HEK293T (cell line): ENCODE measurements around the gene TARBP1.

Source experiments
- CTBP1 ChIP-seq: fragments of 450-650 bp; IDR thresholded peaks from 2 replicates; pipeline ENCODE4 v1.6.1; 2016; ENCODE audit warnings: borderline replicate concordance
- FOXA1 ChIP-seq: fragments of 450-650 bp; IDR thresholded peaks from 2 replicates; pipeline ENCODE4 v1.6.1; 2016; ENCODE audit warnings: mild to moderate bottlenecking
- FOXM1 ChIP-seq: fragments of 450-650 bp; IDR thresholded peaks from 2 replicates; pipeline ENCODE4 v1.6.1; 2017; ENCODE audit warnings: mild to moderate bottlenecking, borderline replicate concordance
- SUZ12 ChIP-seq: fragments of 450-650 bp; IDR thresholded peaks from 2 replicates; pipeline ENCODE4 v1.6.1; 2016; ENCODE audit warnings: mild to moderate bottlenecking
- ZNF384 ChIP-seq: fragments of 450-650 bp; IDR thresholded peaks from 2 replicates; pipeline ENCODE4 v1.6.1; 2016

GRCh38 chr1:234396871-234397270 lies 82.1 kb downstream of the TARBP1 start:
- TF ChIP-seq SUZ12 (no peak), CTBP1 (no peak), FOXA1 (no peak), ZNF384 (no peak), FOXM1 (no peak)
